H1 (cell line): ENCODE measurements around the gene SLC2A5. TPM values are rescaled to one million over a fixed set of nuclear protein-coding genes. Genes with fewer than 3 reads are reported as not detected.

Experiments
- CTCF ChIA-PET: fragments of 300-600 bp; sonication (Branson Sonifier 250); formaldehyde crosslinking; loops from one replicate; lab custom pipeline; 2021; ENCODE audit not compliant: partially characterized antibody; lab: Charles Lee
- POLR2A ChIA-PET: fragments of 300-600 bp; sonication (Branson Sonifier 250); formaldehyde crosslinking; loops from one replicate; lab custom pipeline; 2021; ENCODE audit warnings: inconsistent platforms; ENCODE audit not compliant: partially characterized antibody; lab: Charles Lee
- DNase-seq, 2 experiments: peaks; one replicate each; pipeline versions ENCODE4 v3.0.0 to v3.0.0-alpha.2; 2010 to 2022; ENCODE audit warnings: low spot score in 2 of 2, low read depth in 1 of 2, mixed read lengths in 1 of 2
- FAIRE-seq: peaks from 2 replicates; lab custom pipeline; 2011; peaks lifted over from hg19 to GRCh38; lab: Jason Lieb, UNC
- H2AFZ ChIP-seq: 2 replicates; pipeline ENCODE4 v1.8.1; 2012; ENCODE audit warnings: low read length, inconsistent platforms
- H2AK5ac ChIP-seq: 2 replicates; pipeline ENCODE4 v1.6.1; 2013; ENCODE audit warnings: low read depth, low read length
- H2BK120ac ChIP-seq: replicated peaks from 2 replicates; pipeline ENCODE3; 2013; ENCODE audit warnings: low read depth, low read length, inconsistent platforms
- H2BK12ac ChIP-seq: 2 replicates; pipeline ENCODE4 v1.6.1; 2013; ENCODE audit warnings: low read depth, low read length
- H2BK15ac ChIP-seq: 2 replicates; pipeline ENCODE4 v1.6.1; 2013; ENCODE audit warnings: low read length
- H2BK20ac ChIP-seq: 2 replicates; pipeline ENCODE4 v1.6.1; 2013; ENCODE audit warnings: low read length
- H2BK5ac ChIP-seq: 2 replicates; pipeline ENCODE4 v1.6.1; 2013; ENCODE audit warnings: low read depth, low read length
- H3K14ac ChIP-seq: 2 replicates; pipeline ENCODE4 v1.6.1; 2013; ENCODE audit warnings: inconsistent platforms; ENCODE audit not compliant: insufficient read length
- H3K18ac ChIP-seq: 2 replicates; pipeline ENCODE4 v1.6.1; 2013; ENCODE audit warnings: low read length; ENCODE audit errors: extremely low read depth
- H3K23ac ChIP-seq: 2 replicates; pipeline ENCODE4 v1.6.1; 2013; ENCODE audit warnings: inconsistent platforms; ENCODE audit not compliant: insufficient read length
- H3K23me2 ChIP-seq: 2 replicates; pipeline ENCODE4 v1.6.1; 2013; ENCODE audit warnings: low read depth, low read length
- H3K27ac ChIP-seq: 2 replicates; pipeline ENCODE4 v1.6.1; 2011; ENCODE audit warnings: low read depth, low read length, inconsistent platforms
- H3K27me3 ChIP-seq, 4 experiments: replicated peaks in 1 of 4; 1 replicate in 1 of 4; 2 replicates in 3 of 4; pipeline versions ENCODE4 v1.6.1 to v1.8.1; 2011 to 2013; ENCODE audit warnings: low read length in 3 of 4, mild to moderate bottlenecking in 3 of 4, inconsistent platforms in 2 of 4, mixed read lengths in 2 of 4, moderate library complexity in 1 of 4; ENCODE audit not compliant: control insufficient read depth in 3 of 4, insufficient read depth in 3 of 4; ENCODE audit errors: extremely low read depth in 1 of 4
- H3K36me3 ChIP-seq, 4 experiments: 2 replicates each; pipeline versions ENCODE4 v1.6.1 to v1.8.1; 2011 to 2013; ENCODE audit warnings: mild to moderate bottlenecking in 4 of 4, low read length in 3 of 4, moderate library complexity in 2 of 4, control low read depth in 1 of 4, inconsistent platforms in 1 of 4; ENCODE audit not compliant: insufficient read depth in 4 of 4, control insufficient read depth in 2 of 4
- H3K4ac ChIP-seq: replicated peaks from 2 replicates; pipeline ENCODE3; 2013; ENCODE audit warnings: low read length, low read depth, mixed read lengths, inconsistent platforms; ENCODE audit not compliant: insufficient read length
- H3K4me1 ChIP-seq, 4 experiments: replicated peaks in 1 of 4; 1 replicate in 1 of 4; 2 replicates in 3 of 4; pipeline versions ENCODE4 v1.6.1 to v1.8.1; 2011 to 2013; ENCODE audit warnings: low read length in 3 of 4, inconsistent platforms in 2 of 4, mixed read lengths in 1 of 4; ENCODE audit not compliant: insufficient read depth in 4 of 4, control insufficient read depth in 3 of 4
- H3K4me2 ChIP-seq, 2 experiments: 2 replicates each; pipeline versions ENCODE4 v1.6.1 to v1.8.1; 2011 to 2013; ENCODE audit warnings: low read depth in 2 of 2, low read length in 2 of 2, control low read depth in 1 of 2, inconsistent platforms in 1 of 2, mild to moderate bottlenecking in 1 of 2; ENCODE audit not compliant: insufficient read depth in 1 of 2
- H3K4me3 ChIP-seq, 4 experiments: fragments of 200-600, 300-600 bp in 1 of 4; sonication (generic), shearing (Covaris generic), sonication (Bioruptor Twin) in 1 of 4; 2 replicates each; pipeline versions ENCODE4 v1.5.1 to v1.8.1; 2011 to 2016; ENCODE audit warnings: low read length in 4 of 4, low read depth in 3 of 4, control low read depth in 2 of 4, inconsistent platforms in 2 of 4, mild to moderate bottlenecking in 2 of 4, mixed read lengths in 1 of 4, moderate library complexity in 1 of 4; ENCODE audit not compliant: insufficient read depth in 2 of 4; ENCODE audit errors: extremely low read depth in 1 of 4
- H3K56ac ChIP-seq: replicated peaks from 2 replicates; pipeline ENCODE3; 2013; ENCODE audit warnings: low read depth, mild to moderate bottlenecking, mixed read lengths, low read length, inconsistent platforms; ENCODE audit not compliant: insufficient read length
- H3K79me1 ChIP-seq: 2 replicates; pipeline ENCODE4 v1.6.1; 2013; ENCODE audit warnings: low read depth, low read length, control low read depth
- H3K79me2 ChIP-seq, 2 experiments: 2 replicates each; pipeline versions ENCODE4 v1.6.1 to v1.8.1; 2012 to 2013; ENCODE audit warnings: low read length in 2 of 2, mild to moderate bottlenecking in 2 of 2, inconsistent platforms in 1 of 2; ENCODE audit not compliant: insufficient read depth in 2 of 2, control insufficient read depth in 1 of 2
- H3K9ac ChIP-seq, 4 experiments: replicated peaks in 1 of 4; 1 replicate in 1 of 4; 2 replicates in 3 of 4; pipeline versions ENCODE4 v1.6.1 to v1.8.1; 2011 to 2013; ENCODE audit warnings: low read depth in 3 of 4, low read length in 3 of 4, control low read depth in 2 of 4, mild to moderate bottlenecking in 2 of 4, moderate library complexity in 2 of 4, inconsistent platforms in 1 of 4; ENCODE audit errors: extremely low read depth in 1 of 4
- H3K9me3 ChIP-seq, 2 experiments: 2 replicates each; pipeline versions ENCODE4 v1.6.1 to v1.8.1; 2012 to 2013; ENCODE audit warnings: mild to moderate bottlenecking in 2 of 2, moderate library complexity in 2 of 2, control low read depth in 1 of 2, inconsistent platforms in 1 of 2, low read depth in 1 of 2, low read length in 1 of 2, mixed read lengths in 1 of 2; ENCODE audit not compliant: insufficient read depth in 2 of 2
- H4K20me1 ChIP-seq, 2 experiments: replicated peaks in 1 of 2; 2 replicates each; pipeline versions ENCODE3 to v1.8.1; 2011 to 2013; ENCODE audit warnings: inconsistent platforms in 2 of 2, low read length in 2 of 2, mild to moderate bottlenecking in 1 of 2; ENCODE audit not compliant: insufficient read depth in 2 of 2, control insufficient read depth in 1 of 2
- H4K5ac ChIP-seq: 2 replicates; pipeline ENCODE4 v1.6.1; 2013; ENCODE audit warnings: low read length, low read depth, mixed read lengths, inconsistent platforms; ENCODE audit not compliant: insufficient read length
- H4K8ac ChIP-seq: 2 replicates; pipeline ENCODE4 v1.8.0; 2013; ENCODE audit warnings: mild to moderate bottlenecking, moderate library complexity, low read length, inconsistent platforms; ENCODE audit not compliant: insufficient read depth; ENCODE audit errors: extremely low read depth
- H4K91ac ChIP-seq: replicated peaks from 2 replicates; pipeline ENCODE3; 2013; ENCODE audit warnings: low read length, mixed read lengths, inconsistent platforms; ENCODE audit not compliant: insufficient read length
- BACH1 ChIP-seq: IDR thresholded peaks from 2 replicates; pipeline ENCODE4 v1.6.1; 2012; ENCODE audit warnings: low read length, improper control_type of control experiment
- CHD2 ChIP-seq: IDR thresholded peaks from 2 replicates; pipeline ENCODE4 v1.6.1; 2012; ENCODE audit warnings: low read length, improper control_type of control experiment
- FOSL1 ChIP-seq: IDR thresholded peaks from 2 replicates; pipeline ENCODE4 v1.6.1; 2011; ENCODE audit warnings: mild to moderate bottlenecking, low read depth, low read length, moderate library complexity; ENCODE audit not compliant: insufficient read depth
- GTF2F1 ChIP-seq: IDR thresholded peaks from 2 replicates; pipeline ENCODE4 v1.6.1; 2012; ENCODE audit warnings: low read depth, low read length, improper control_type of control experiment, borderline replicate concordance
- JUN ChIP-seq: IDR thresholded peaks from 2 replicates; pipeline ENCODE4 v1.6.1; 2011; ENCODE audit warnings: low read depth, mild to moderate bottlenecking, improper control_type of control experiment, low read length
- JUND ChIP-seq: IDR thresholded peaks from 2 replicates; pipeline ENCODE4 v1.6.1; 2011; ENCODE audit warnings: mild to moderate bottlenecking, improper control_type of control experiment, low read length
- MAFK ChIP-seq: IDR thresholded peaks from 2 replicates; pipeline ENCODE4 v1.6.1; 2012; ENCODE audit warnings: low read depth, mild to moderate bottlenecking, improper control_type of control experiment, low read length
- NRF1 ChIP-seq: IDR thresholded peaks from 2 replicates; pipeline ENCODE4 v1.6.1; 2011; ENCODE audit warnings: mild to moderate bottlenecking, low read depth, low read length, improper control_type of control experiment
- PHF8 ChIP-seq: fragments of 200-600 bp; sonication (generic); conservative IDR thresholded peaks from 2 replicates; pipeline ENCODE4 v1.7.1; 2012; ENCODE audit warnings: low read depth, mild to moderate bottlenecking, inconsistent platforms, low read length, moderate library complexity
- RFX5 ChIP-seq: IDR thresholded peaks from 2 replicates; pipeline ENCODE4 v1.6.1; 2011; ENCODE audit warnings: low read depth, low read length, improper control_type of control experiment, borderline replicate concordance
- SIN3A ChIP-seq, 2 experiments: IDR thresholded peaks in 1 of 2; conservative IDR thresholded peaks in 1 of 2; 2 replicates each; pipeline ENCODE4 v1.6.1; 2011 to 2012; ENCODE audit warnings: low read length in 2 of 2, improper control_type of control experiment in 1 of 2, low read depth in 1 of 2, mild to moderate bottlenecking in 1 of 2
- SP1 ChIP-seq: IDR thresholded peaks from 2 replicates; pipeline ENCODE4 v1.6.1; 2011; ENCODE audit warnings: low read depth, low read length
- USF2 ChIP-seq: IDR thresholded peaks from 2 replicates; pipeline ENCODE4 v1.6.1; 2011; ENCODE audit warnings: low read length, improper control_type of control experiment
- YY1 ChIP-seq: IDR thresholded peaks from 2 replicates; pipeline ENCODE4 v1.6.1; 2011; ENCODE audit warnings: low read depth, mild to moderate bottlenecking, low read length
- WGBS, 2 experiments: shearing (Covaris generic) in 1 of 2; methylation state at CpG; one replicate each; pipeline versions ENCODE4 v1.1.6 to v1.1.7; 2013 to 2015; ENCODE audit warnings: low lambda C conversion rate in 2 of 2, mixed read lengths in 2 of 2, inconsistent platforms in 1 of 2, low coverage in 1 of 2, missing lambda C conversion rate in 1 of 2; ENCODE audit not compliant: insufficient replicate concordance in 2 of 2, insufficient coverage in 1 of 2, insufficient read length in 1 of 2; ENCODE audit errors: extremely low coverage in 1 of 2, missing lambda C conversion rate in 1 of 2; 5-methylcytosine and 5-hydroxymethylcytosine counted together
- polyA plus RNA-seq, 7 experiments: library from polyadenylated mRNA; depleted of rRNA in 3 of 7; stranded (reverse) in 5 of 7; unstranded in 2 of 7; fragments of >200 nt in 5 of 7; fragments of 200-250 nt in 2 of 7; gene quantifications; 1 replicate in 5 of 7; 2 replicates in 1 of 7; 4 replicates in 1 of 7; pipeline versions ENCODE4 v1.2.1 to v1.2.3, GENCODE V29; 2011 to 2013; ENCODE audit warnings: missing spikeins in 2 of 7, mixed read lengths in 2 of 7
- total RNA-seq: library from RNA; stranded (reverse); fragmentation: NEBNext Ultra II Directional; extraction: Animal tissue kit (Norgen Biotek cat#: 25700); gene quantifications from 2 replicates; pipeline ENCODE4 v1.2.1, GENCODE V29; 2021

The SLC2A5 gene
- total and polyA plus RNA-seq, 2 of the 8 experiments (the other 6 are each of a cell fraction or from before 2014, with no cell fraction given): 0.12 TPM; not detected in 1

GRCh38 chr1:9107136-9107535 is 37.7 kb upstream of the SLC2A5 start:
- no peaks in the 10 kb centered on the region for H3K9me3 ChIP-seq
- CTCF ChIA-PET: interaction anchor here (0.8 to 13.9 kb wide), 11 partner anchors 13 to 142 kb away, joined by 3 to 156 read pairs (median 3); no protein-coding TSS in a partner anchor
- H4K5ac ChIP-seq: no peak overlapping the region
- no peak overlapping the region for H2BK12ac ChIP-seq
- FAIRE-seq: no peak
- no peak overlapping the region for H4K91ac ChIP-seq
- no peak overlapping the region for H2AK5ac ChIP-seq
- H3K23ac ChIP-seq: no peak overlapping the region
- H4K8ac ChIP-seq: no peak overlapping the region
- no peak overlapping the region for H2BK15ac ChIP-seq
- no peak overlapping the region for H3K14ac ChIP-seq
- H3K27ac ChIP-seq: no peak overlapping the region
- no peak overlapping the region for H2BK120ac ChIP-seq
- no peaks in the 10 kb centered on the region for H3K79me1 ChIP-seq
- WGBS, 2 experiments: 77% methylated on average over 4 of the region's 4 CpGs; no CpG with 5 or more reads in 1 of the 2 experiments
- H3K9ac ChIP-seq: no peak overlapping the region
- no peak overlapping the region for H2BK5ac ChIP-seq
- no peak overlapping the region for H3K18ac ChIP-seq
- H3K23me2 ChIP-seq: no peaks in the 10 kb centered on the region
- H3K4me2 ChIP-seq: no peak overlapping the region
- no peak for DNase-seq
- no peaks in the 10 kb centered on the region for H3K79me2 ChIP-seq
- no peaks in the 10 kb centered on the region for H3K36me3 ChIP-seq
- H2AFZ ChIP-seq: no peak overlapping the region
- H3K4me3 ChIP-seq: no peak overlapping the region
- peaks cover 0 to 2% (median 0%) of the 10 kb centered on the region in 4 experiments; a peak in 4 of 7 replicates for H3K4me1 ChIP-seq
- no peak overlapping the region for H2BK20ac ChIP-seq
- no peak overlapping the region for H3K4ac ChIP-seq
- H4K20me1 ChIP-seq: peaks cover 0 to 2% of the 10 kb centered on the region in 2 experiments
- POLR2A ChIA-PET: interaction anchor here (0.5 to 1.4 kb wide), 2 partner anchors 68 to 98 kb away, joined by 3 to 4 read pairs; no protein-coding TSS in a partner anchor
- no peak overlapping the region for H3K56ac ChIP-seq
- no peaks in the 10 kb centered on the region for H3K27me3 ChIP-seq
- no peak for TF ChIP-seq JUN
- no peak for TF ChIP-seq JUND
- TF ChIP-seq USF2: no peak
- no peak for TF ChIP-seq GTF2F1
- no peak for TF ChIP-seq YY1
- no peak for TF ChIP-seq BACH1
- TF ChIP-seq MAFK: no peak
- TF ChIP-seq RFX5: no peak
- no peak for TF ChIP-seq SP1
- TF ChIP-seq SIN3A (conservative IDR thresholded peaks at IDR 0.05 in 1 of 2, IDR thresholded peaks at IDR 0.05 in 1 of 2; ENCODE audit: low read depth in 1 of 2, low read length in 2 of 2): no peak
- no peak for TF ChIP-seq NRF1
- TF ChIP-seq CHD2: no peak
- no peak for TF ChIP-seq PHF8
- TF ChIP-seq FOSL1: no peak
